Right atrium auricular region (tissue), 2 donors: Measurements from ENCODE around the gene CNPY2. TPM values are rescaled to one million over a fixed set of nuclear protein-coding genes. Genes with fewer than 3 reads are reported as not detected.
A peak's percentile ranks its signal among the peaks of the same experiment; 100 is the strongest.
"Not testable (repeated sequence)": the region's sequence is repeated elsewhere in the genome, so short reads cannot be mapped to it uniquely, and the experiment has no call there.

Source experiments
- DNase-seq: peaks from one replicate; pipeline ENCODE4 v3.0.0-alpha.2; 2019; ENCODE audit warnings: low spot score
- H3K27ac ChIP-seq, 2 donors: fragments of 200-600 bp; sonication (generic); 1 replicate in 1 of 2; 2 replicates in 1 of 2; pipeline ENCODE4 v1.5.1; 2016 to 2019
- H3K27me3 ChIP-seq, 2 donors: fragments of 200-600 bp; sonication (generic); one replicate each; pipeline versions ENCODE4 v1.5.1 to v1.6.0; 2017 to 2019
- H3K36me3 ChIP-seq: fragments of 200-600 bp; sonication (generic); one replicate; pipeline ENCODE4 v1.5.1; 2016
- H3K4me1 ChIP-seq, 2 donors: fragments of 200-600 bp; sonication (generic); one replicate each; pipeline versions ENCODE4 v1.5.1 to v1.6.0; 2017 to 2019
- H3K4me3 ChIP-seq, 2 donors: fragments of 200-600 bp; sonication (generic); 1 replicate in 1 of 2; 2 replicates in 1 of 2; pipeline ENCODE4 v1.5.1; 2017 to 2019; ENCODE audit warnings: mild to moderate bottlenecking in 1 of 2, moderate library complexity in 1 of 2
- H3K9me3 ChIP-seq, 2 donors: fragments of 200-600 bp; sonication (generic); one replicate each; pipeline ENCODE4 v1.5.1; 2019
- total RNA-seq, 2 donors: library from RNA; depleted of rRNA; stranded (reverse); fragments of >200 nt; gene quantifications; one replicate each; pipeline ENCODE4 v1.1.0, GENCODE V29; 2016
- TF ChIP-seq, protein P1 (sequence below), 2 donors: fragments of 200-600 bp; sonication (generic); IDR thresholded peaks; one replicate each; pipeline ENCODE4 v1.5.1; 2019; ENCODE audit warnings: antibody characterized with exemption in 2 of 2

CNPY2 gene
- total RNA-seq, 2 donors from 2014 or later, result 37.0 to 55.2 TPM

GRCh38 chr12:56271031-56271430 is 44.8 kb downstream of the CNPY2 start:
- Histone ChIP-seq H3K36me3 (peaks cover 47% of the 10 kb centered on the region), H3K9me3 (no peaks in the 10 kb centered on the region), H3K4me3 (no peak overlapping the region), H3K27ac (peak overlapping the region; percentile 79 to 94), H3K4me1 (peaks cover 0 to 32% of the 10 kb centered on the region in 2 donors), H3K27me3 (no peaks in the 10 kb centered on the region)
- DNase-seq, result no peak
- TF ChIP-seq, protein P1, sequence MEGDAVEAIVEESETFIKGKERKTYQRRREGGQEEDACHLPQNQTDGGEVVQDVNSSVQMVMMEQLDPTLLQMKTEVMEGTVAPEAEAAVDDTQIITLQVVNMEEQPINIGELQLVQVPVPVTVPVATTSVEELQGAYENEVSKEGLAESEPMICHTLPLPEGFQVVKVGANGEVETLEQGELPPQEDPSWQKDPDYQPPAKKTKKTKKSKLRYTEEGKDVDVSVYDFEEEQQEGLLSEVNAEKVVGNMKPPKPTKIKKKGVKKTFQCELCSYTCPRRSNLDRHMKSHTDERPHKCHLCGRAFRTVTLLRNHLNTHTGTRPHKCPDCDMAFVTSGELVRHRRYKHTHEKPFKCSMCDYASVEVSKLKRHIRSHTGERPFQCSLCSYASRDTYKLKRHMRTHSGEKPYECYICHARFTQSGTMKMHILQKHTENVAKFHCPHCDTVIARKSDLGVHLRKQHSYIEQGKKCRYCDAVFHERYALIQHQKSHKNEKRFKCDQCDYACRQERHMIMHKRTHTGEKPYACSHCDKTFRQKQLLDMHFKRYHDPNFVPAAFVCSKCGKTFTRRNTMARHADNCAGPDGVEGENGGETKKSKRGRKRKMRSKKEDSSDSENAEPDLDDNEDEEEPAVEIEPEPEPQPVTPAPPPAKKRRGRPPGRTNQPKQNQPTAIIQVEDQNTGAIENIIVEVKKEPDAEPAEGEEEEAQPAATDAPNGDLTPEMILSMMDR (IDR thresholded peaks at IDR 0.05), result peak in 1 of 2 donors; percentile 54

GRCh38 chr12:56267443-56268071 is 48.2 kb downstream of the CNPY2 start:
- Histone ChIP-seq H3K27ac (peak overlapping the region; percentile 94 to 95), H3K4me3 (peak overlapping the region; percentile 57 to 67), H3K27me3 (no peaks in the 10 kb centered on the region), H3K36me3 (peaks cover 12% of the 10 kb centered on the region), H3K4me1 (peaks cover 0 to 37% of the 10 kb centered on the region in 2 donors), H3K9me3 (no peaks in the 10 kb centered on the region)
- DNase-seq, result no peak
- TF ChIP-seq, protein P1 (IDR thresholded peaks at IDR 0.05), result no peak

GRCh38 chr12:56266693-56267442 is 48.9 kb downstream of the CNPY2 start, which contains the start of gene COQ10A:
TSS of gene COQ10A (plus strand) at chr12:56266942. CDS start at chr12:56267119, 177 bp downstream.
- Histone ChIP-seq H3K4me1 (peaks cover 0 to 37% of the 10 kb centered on the region in 2 donors), H3K36me3 (peaks cover 5% of the 10 kb centered on the region), H3K27ac (peak within 1 kb of the TSS; percentile 94 to 95), H3K27me3 (no peaks in the 10 kb centered on the region), H3K4me3 (peak within 1 kb of the TSS; percentile 57 to 67), H3K9me3 (no peaks in the 10 kb centered on the region)
- TF ChIP-seq, protein P1 (IDR thresholded peaks at IDR 0.05), result peak; percentile 25 to 77
- DNase-seq, result peak; percentile 92

DNA sequence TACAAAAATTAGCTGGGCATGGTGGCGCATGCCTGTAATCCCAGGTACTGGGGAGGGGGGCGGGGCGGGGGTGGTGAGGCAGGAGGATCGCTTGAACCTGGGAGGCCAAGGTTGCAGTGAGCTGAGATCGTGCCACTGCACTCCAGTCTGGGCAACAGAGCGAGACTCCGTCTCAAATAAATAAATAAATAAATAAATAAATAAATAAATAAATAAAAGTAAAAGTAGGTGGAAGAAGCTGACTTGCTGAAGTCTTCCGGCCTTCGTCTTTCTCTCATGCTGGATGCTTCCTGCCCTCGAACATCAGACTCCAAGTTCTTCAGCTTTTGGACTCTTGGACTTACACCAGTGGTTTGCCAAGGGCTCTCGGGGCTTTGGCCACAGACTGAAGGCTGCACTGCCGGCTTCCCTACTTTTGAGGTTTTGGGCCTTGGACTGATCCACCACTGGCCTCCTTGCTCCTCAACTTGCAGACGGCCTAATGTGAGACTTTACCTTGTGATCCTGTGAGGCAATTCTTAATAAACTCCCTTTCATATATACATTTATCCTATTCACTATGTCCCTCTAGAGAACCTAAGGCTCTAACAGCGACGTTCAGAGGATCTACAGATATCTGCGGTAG is 49.6 kb downstream of the CNPY2 start:
- not testable (repeated sequence) for H3K9me3 ChIP-seq, DNase-seq, H3K27me3 ChIP-seq, H3K36me3 ChIP-seq
- Histone ChIP-seq H3K4me1 (peaks cover 0 to 31% of the 10 kb centered on the region in 2 donors), H3K27ac (peak overlapping the region; percentile 94 to 95), H3K4me3 (peak overlapping the region; percentile 57 to 67)

- DNase-seq, result not testable (repeated sequence)
Measured at GRCh38 chr12:56262955-56263354, 52.8 kb downstream of the CNPY2 start.

DNA sequence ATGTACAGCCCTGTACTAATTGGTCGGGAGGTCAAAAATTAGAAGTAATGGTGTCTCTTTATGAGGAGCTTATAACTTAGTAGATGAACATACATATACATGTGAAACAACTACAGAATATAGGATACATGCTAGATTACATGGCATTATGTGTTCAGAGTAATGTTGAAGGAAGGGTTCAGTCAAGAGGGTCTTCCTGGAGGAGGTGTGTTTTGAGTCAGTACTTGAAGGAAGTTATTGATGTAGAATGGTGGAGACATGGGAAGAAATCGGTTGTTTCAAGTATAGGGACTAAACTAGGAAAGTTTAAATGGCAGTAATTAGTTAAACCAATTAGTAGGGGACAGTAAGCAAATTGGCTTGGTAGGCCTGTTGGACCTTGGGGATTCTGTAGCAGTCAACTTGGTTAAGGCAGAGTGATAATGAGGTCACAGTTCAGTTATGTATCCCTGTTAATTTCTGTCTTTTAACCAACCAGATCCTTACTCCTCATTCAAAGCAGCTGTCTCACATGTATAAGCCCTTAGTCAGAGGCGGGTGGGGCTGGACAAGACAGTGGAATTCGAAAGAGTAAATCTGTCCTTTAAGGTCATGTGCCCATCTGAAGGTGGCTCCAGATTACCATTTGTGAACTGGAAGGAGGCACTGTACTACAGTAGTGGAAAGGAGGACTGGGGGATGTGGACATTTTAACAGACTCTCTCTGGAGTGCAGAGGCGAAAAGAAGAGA is 54.1 kb downstream of the CNPY2 start:
- no peak for DNase-seq
- peaks cover 0 to 25% of the 10 kb centered on the region in 2 donors for H3K4me1 ChIP-seq
- TF ChIP-seq, protein P1 (IDR thresholded peaks at IDR 0.05), result no peak
- H3K9me3 ChIP-seq, result no peaks in the 10 kb centered on the region
- H3K27me3 ChIP-seq, result no peaks in the 10 kb centered on the region
- H3K4me3 ChIP-seq, result no peak overlapping the region
- H3K27ac ChIP-seq, result no peak overlapping the region
- peaks cover 2% of the 10 kb centered on the region for H3K36me3 ChIP-seq

More at GRCh38 chr12:56262955-56263354, 52.8 kb downstream of the CNPY2 start:
- not testable (repeated sequence) for H3K27ac ChIP-seq, H3K4me3 ChIP-seq, H3K36me3 ChIP-seq, H3K9me3 ChIP-seq, H3K27me3 ChIP-seq
- peaks cover 0 to 22% of the 10 kb centered on the region in 2 donors for H3K4me1 ChIP-seq
